ENCODE data around the gene DGKD.
"Not testable (repeated sequence)": the region's sequence is repeated elsewhere in the genome, so short reads cannot be mapped to it uniquely, and the experiment has no call there.

Gene DGKD

DNA sequence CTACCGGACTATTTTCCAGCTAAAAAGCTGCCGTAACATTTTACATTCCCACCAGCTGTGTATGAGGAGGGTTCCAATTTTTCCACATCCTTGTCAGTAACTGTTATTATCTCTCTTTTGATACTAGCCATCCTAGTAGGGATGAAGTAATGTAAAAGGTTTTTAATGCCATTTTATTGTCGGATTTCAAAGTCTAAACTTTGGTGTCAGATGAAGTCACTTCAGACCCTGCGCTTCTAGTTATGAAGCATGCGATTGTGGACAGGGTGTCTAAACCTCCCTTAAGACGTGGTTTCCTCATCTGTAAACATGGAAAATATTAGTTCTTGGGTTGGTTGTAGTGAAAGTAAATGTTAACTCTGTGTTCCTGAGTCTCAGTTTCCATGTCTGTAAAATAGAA is 4.7 kb downstream of the DGKD start:
- no peak for DNase-seq

DNA sequence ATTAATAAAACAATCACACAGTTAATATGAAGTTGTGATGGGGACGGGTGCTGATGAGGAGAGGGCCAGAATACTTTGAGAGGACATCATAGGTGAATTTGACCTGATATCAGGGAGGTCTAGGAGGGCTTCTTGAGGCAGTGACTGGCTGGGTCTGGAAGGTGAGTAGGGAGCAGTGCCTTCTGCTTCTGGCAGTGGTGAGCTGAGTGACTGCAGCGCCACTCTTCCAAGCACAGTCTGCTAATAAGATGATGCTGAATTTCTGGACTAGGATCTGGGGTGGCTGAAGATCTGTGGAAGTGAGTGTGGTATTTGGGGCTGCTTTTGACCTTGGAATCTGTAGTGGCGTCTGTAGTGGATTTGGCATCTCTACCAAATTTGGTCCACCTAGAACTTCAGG is 5.5 kb downstream of the DGKD start:
- DNase-seq: no peak

DNA sequence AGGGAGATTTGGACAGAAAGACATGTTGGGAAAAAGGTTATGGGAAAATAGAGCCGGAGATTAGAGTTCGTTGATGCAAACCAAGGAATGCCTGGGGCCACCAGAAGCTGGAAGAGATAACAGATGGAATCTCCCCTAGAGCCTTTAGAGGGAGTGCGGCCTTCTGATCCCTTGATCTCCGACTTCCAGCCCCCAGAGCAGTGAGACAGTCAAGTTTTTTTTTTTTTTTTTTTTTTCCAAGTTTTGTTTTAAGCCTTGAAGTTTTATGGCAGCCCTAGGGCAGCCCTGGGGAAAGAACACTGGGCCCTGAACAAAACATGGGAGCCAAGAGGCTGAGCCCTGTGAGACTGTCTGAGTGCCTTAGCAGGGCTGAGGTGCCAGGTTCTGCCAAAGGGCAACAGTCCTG is 6.5 kb downstream of the DGKD start:
- DNase-seq: no peak

DNA sequence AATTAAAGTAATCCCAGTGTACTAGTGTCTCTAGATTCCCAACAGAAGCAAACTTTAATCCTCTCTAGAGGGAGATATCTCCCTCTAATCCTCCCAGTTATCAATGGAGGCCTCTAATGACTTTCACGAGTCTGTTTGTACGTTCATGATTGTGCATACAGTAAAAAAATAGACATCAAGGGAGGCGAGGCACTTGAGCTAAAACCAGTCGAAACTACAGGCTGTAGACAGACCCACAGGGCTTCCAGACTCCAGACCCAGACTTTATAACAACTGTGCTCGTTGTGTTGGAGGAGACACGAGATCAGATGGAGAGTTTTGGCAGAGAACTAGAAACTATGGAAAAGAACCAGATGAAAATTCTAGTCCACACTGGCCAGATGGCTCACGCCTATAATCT is 7.0 kb downstream of the DGKD start:
- DNase-seq: no peak

DNA sequence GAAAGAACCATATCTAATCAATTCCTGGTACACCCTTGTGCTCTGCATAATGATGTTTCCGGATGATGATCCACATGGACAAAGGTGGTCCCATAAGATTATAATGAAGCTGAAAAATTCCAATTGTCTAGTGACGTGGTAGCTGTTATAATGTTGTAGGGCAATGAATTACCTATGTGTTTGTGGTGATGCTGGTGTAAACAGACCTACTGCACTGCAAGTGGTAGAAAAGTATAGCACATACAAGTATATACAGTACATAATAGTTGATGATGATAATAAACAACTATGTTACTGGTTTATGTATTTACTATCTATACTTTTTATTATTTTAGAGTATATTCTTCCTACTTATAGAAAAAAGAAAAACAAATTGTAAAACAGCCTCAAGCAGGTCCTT is 8.4 kb downstream of the DGKD start:
- DNase-seq: no peak

DNA sequence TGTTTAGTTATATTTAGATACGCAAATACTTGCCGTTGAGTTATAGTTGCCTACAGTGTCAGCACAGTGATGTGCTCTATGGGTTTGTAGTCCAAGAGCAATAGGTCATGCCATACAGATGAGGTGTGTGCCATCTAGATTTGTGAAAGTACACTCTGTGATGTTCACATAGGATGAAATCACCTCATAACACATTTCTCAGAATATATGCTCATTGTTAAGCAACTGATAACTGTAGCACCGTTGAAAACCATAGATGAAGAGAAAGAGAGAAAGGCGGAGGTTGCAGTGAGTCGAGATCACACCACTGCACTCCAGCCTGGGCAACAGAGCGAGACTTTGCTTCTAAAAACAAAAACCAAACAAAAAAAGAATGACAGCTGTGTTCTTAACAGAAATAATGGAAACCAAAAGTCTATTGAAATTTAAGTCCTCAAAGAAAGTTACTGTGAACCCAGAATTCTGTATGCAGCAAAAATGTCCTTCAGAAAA is 9.5 kb downstream of the DGKD start:
- no peak for DNase-seq

DNA sequence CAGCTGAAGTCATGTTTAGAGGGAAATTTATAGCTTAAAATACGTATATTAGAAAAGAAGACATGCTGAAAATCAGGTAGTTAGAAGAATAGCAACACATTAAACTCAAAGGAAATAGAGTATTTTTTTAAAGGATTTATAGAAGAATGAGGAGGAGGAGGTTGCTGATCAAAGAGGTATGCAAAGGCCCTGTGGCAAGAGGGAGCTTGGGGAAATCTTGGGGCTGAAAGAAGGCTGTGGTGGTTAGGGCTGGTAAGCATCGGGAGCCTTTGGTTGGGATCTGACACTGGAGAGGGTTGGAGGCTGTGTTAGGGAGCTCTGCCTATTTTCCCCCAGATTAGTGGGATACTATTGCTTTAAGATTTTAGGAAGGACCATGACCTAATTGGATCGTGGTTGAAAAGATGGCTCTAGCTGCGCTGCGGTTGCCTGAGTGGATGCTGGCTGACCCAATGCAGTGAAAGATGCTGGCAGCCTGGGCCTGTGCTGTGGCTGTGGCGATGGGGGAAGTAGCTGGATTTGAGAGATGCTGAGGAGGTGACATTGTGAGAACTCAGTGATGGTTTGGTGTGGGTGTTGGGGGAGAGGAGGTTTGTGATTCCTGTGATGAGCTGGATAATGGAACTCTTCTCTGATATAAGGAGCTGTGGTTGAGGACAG is 11.7 kb downstream of the DGKD start:
- no peak for DNase-seq

DNA sequence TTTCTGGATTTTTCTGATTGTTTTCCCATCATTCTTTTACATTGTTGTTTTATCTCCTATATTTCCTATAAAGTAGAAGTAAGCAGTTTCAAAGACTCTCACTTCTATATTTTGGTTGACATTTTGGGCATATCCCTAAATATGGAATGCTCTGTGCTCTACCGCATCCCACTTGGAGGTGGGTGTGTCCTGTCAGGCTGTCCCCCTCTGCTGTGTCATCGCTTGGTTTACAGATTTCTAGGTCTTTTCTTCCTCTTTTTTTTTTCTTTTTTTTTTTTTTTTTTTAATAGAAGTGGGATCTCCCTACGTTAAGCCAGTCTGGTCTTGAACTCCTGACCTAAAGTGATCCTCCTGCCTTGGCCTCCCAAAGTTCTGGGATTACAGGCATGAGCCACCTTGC is 13.3 kb downstream of the DGKD start:
- DNase-seq: no peak

DNA sequence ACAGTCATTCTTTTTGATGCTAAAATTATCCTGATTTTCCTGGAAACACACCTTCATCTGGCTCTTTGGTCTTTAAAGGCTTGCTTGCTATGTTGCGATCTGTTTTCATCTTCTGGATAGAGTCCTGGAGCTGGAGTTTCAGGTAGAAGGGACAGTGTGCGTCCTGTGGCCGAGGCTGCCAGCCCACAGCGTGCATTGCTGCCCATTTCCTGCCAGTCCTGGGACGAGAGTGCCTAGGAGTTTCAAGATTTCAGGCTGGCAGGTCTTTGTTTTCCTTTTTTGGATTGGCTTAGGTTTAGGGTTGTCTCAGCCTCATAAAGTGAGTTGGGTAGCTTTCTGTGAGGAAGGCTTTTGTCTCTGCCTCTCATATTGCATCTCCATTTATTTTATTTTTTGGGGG is 14.5 kb downstream of the DGKD start:
- DNase-seq: no peak

DNA sequence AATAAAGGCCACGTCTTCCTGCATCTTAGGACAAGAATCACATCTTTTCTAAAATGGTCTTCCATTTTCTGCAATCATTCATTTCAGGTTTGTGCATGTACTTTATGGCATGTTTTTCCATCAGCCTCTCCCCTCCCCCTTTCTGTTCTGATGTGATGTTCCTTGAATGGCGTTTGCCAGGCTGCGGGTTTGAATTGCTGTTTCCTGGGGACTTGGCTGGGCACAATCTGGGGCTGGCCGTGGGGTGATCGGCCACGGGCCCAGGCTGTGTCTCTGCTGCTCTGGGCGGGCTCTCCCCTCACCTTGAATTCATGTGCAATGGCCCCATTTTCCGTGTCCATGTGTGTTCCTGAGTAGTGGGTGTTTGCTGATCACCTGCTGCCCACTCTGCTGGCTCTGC is 15.2 kb downstream of the DGKD start:
- DNase-seq: no peak

DNA sequence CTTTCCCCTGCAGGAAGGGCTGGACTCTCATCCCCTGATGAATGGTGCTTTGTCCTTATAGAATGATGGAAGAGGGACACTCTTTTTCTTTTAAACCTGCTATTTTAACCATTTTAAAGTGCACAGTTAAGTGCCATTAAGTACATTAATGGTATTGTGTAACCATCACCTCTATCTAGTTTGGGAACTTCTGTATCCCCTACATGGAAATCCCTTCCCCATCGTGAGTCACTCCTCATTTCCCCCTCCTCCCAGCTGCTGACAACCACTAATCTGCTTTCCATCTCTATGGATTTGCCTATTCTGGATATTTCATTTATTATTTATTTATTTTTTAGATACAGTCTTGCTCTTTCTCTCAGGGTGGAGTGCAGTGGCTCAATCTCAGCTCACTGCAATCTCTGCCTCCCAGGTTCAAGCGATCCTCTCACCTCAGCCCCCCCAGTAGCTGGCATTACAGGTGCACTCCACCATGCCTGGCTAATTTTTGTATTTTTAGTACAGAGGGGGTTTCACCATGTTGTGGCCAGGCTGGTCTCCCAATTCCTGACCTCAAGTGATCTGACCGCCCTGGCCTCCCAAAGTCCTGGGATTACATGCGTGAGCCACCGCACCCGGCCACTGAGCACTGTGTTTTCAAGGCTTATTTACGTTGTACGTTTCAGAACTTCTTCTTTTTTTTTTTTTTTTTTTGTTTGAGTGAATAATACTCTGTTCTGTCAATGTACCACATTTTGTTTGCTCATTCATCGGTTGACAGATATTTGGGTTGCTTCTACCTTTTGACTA is 15.8 kb downstream of the DGKD start:
- DNase-seq: no peak

DNA sequence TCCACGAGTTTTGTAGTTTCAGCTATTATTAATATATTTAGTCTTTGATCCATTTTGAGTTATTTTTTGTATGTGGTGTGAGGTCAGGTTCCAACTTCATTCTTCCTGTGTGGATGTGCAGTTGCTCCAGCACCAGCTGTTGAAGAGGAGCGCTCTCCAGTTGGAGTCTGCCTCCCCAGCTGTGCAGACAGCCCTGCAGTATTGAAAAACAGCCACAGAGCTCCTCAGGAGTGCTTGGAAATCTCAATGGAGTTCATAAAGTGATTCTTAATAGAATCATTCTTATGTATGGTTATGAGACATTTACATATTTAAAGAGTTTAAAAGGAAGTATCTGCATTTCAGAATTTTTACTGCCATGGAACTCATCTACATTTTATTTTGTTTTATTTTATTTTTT is 17.3 kb downstream of the DGKD start:
- no peak for DNase-seq

DNA sequence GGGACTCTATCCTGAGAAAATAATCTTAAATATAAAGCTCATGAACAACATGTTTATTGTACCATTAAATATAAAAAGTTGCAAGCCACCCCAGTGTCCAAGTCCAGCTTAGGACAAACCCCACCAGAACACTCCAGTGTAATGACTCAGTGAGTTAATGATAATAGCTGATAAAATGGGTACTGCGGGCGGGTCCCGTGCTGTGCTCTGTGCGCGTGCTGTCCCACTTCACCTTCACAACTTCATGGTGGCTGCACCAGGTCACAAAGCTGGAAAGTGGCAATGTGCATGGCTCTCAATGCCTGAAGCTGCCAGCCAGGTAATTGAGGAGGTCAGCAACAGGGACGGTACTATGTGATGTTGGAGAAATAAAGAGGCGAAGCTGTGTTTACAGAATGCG is 18.6 kb downstream of the DGKD start:
- no peak for DNase-seq

DNA sequence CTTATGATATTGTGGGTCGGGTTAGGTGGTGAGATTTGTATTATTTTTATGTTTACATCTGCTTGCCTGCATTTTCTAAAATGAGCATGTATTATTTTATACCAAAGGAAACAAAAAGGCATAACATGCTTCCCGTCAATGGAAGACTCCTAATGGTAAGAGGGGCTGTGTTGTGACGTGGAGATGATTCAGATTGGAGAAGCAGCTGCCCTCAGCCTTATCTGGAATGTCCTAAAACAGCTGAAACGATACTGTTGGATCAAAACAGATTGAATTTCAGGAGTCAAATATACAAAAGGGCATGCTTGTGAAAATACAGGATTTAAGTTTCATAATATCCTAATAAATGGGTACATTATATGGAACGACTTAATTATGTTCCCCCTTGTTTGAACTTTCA is 19.0 kb downstream of the DGKD start:
- DNase-seq: no peak

DNA sequence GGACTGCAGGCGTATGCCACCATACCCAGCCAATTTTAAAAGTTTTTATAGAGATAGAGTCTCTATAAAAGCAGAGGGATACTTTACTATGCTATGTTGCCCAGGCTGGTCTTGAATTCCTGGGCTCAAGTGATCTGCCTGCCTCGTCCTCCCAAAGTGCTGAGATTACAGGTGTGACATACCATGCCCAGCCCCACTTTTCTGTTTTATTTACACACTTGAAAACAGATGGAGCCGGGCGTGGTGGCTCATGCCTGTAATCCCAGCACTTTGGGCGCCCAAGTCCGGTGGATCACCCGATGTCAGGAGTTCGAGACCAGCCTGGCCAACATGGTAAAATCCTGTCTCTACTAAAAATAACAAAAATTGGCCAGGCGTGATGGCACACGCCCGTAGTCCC is 20.5 kb downstream of the DGKD start:
- not testable (repeated sequence) for DNase-seq

DNA sequence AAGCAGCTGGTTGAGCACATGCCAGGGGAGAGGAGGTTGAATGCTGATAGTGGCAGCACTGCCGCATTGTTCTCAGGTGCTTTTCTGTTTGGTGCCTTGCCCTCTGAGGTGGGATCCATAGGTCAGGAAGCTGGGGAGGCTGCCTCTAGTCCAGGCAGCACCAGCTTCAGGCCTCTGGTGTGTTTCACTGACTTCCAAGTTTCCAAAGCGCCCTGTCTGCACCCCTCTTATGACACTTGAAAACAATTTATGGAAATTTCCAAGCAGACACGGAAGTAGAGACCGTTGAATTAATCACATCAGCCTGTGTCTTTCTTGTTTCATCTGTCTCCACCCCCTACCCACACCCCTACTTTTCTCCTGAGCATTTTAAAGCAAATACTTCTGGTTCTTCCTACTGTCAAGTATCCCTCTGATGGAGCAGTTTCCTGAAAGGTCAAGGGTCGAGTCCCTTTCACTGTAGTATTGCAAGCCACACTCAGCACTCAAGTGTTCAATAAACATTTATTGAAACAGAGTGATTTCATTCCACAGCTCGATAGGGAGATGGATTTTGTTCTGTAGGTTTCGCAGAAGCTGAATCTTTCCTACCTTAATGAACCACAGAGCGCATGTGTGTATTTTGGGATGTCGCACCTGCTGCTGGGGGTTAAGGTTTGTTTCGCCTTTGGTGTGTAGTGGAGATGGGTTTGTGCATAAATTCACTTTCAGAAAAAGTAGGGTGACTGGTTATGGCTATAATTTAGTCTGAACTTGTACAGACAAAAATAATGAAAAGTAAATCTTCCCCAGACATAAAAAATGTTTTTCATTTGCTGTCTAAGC is 21.4 kb downstream of the DGKD start:
- DNase-seq: no peak

DNA sequence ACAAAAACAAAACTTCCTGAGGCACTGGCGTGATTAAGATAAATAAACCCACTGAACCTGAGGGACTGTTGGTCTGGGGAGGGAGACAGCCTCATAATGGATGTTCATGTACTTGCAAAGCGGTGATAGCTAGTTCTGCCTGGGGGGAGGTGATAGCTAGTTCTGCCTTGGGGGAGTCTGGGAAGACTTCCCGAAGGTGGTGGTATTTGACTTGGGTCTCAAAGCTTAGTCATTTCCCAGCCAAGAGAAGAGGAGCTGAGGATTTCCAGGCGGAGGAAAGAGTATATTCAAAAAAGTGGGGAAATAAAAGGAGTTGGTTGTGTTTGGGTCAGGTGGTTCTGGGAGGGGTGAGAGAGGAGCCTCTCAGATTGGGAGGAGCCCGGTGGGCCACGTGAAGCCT is 24.7 kb downstream of the DGKD start:
- DNase-seq: no peak

DNA sequence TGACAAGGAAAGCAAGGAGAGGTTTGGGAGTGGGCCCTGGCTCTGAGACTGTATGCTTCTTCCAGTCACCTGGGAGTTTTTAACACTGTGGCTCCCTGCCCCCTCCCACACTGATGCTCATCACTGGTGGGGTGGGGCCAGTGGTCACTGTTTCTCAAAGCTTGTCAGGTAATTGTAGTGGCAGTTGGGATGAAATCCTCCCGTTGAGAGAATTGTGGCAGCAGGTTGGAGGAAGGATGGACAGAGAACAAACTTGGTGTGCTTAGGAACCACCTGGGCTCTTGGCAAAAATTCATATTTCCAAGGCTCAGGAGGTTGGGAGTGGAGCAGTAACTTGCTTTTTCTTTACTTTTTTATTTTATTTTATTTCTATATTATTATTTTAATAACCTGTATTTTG is 25.1 kb downstream of the DGKD start:
- no peak for DNase-seq

DNA sequence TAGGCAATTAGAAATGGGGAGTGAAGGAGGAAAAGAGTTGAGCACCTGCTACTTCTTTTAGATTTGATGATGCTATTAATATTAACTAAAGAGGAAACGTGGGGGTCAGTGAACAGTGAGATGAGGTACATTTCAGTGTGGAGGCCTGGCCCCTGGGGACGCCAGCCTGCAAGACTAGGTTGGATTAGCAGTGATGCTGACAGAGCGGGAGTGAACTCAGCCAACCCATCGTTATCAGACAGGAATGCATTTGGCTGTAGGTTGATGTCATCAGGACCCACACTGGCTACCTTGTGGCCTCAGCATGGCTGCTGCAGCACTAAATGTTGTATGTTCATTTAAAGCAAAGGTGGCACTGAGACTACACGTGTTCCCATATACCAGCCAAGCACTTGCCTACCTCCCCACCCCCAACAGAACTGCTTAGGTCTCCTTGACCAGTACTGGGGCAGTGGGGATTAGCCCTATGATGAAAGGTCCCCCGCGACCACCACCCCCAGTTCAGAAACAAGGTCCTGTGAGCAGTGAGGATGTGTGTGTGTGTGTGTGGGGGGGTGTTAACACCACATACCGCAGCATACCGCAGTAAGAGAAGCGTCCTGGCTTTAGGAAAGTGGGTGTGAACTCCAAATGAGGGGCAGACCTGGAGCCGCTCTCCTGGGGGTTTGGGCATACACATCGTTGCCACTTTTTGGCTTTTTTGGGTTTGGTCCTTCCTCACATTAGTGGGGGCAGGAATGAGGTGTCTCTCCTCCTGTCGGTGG is 26.0 kb downstream of the DGKD start:
- DNase-seq: no peak

DNA sequence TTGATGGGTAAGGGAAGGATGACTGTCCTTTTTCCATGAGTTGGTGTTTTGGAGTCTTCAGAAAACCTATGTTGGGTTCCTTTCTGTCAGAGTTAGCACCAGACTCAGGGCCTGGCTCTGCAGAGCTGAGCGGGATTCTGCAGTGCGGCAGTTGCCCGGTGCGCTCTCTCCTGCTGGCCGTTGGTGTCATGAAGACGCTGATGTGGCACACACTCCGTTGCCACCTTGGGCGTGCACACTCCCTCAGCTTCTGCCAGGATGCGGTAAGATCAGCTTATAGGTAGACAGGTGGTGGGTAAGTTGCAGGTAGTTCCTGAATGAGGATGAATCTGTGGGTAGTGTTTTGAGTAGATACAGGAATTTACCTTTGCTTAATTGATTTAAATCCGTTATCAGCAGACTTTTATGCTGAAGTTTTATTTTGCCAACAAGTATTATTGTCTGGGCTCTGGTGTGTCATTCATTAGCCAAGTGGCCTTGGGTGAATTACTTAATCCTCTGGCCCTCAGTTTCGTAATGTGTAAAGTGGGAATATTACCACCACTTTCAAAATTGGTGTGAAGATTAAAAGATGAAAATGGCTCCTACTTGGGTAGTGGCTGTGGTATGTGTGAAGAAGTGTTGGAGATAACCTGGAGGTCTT is 26.8 kb downstream of the DGKD start:
- no peak for DNase-seq

DNA sequence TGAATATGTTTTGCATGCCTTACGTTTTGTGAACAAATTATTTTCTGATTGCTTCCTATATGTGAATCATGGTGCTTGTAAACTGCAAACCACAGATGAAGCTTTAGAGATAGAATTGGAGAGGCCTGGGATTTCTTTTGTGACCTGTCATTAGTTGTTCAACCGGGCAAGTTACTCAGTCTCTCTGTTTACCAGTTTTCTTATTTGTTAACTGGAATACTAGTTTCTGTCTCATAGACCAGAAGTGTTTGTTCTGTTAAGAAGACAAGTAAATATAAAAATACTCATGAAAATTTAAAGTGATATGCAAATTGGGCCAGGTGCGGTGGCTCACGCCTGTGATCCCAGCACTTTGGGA is 27.3 kb downstream of the DGKD start:
- no peak for DNase-seq
